Measurements from ENCODE around the gene CXXC1.
A peak's percentile ranks its signal among the peaks of the same experiment; 100 is the strongest.

The CXXC1 gene

DNA sequence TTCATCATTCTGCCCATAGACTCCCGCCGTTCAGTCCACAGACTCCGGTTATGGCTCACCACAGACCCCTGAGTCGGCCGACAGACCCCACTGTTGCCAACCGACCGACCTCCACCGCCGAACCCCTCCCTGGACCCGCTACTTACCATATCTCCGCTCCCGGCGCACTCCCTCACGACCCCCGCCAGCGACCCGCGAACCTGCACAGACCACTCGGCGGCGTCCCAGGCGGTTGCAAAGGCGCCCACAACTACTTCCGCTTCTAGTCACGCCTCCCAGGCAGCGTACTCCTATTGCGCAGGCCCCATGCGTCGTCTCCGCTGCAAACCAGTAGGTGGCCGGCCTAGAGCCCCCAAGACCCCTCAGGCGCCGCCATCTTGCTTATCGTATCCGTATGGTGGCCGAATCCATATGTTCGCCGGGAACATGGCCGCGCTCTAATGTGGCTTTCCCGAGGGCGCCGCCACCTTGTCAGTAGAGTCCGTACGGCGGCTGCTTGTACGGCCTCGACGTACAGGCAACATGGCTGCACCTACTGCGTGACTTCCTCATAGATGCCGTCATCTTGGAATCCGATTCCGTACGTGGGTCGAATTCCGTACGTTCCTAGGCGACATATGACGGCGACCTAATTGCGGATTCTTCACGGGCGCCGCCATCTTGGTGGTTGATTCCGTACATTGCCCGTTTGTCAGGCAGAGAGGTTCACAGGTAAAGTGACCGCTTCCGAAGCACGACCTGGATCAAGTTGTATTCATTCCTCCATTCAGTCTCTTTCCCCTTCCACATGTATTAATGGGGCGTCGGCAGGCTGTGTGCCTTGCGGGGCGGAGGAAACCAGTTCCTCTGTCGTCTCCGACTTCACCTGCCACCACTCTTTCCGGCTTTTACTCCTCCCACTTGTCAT, at the start of gene CXXC1:
CXXC1 (minus strand) TSS at position 252 of the 907 bp plus-strand sequence; CDS start at position 149, 103 bp downstream.
- H3K27me3 ChIP-seq: peaks cover 0 to 7% of the 10 kb centered on the region in 2 donors
- DNase-seq: peak; percentile 97 to 98
- H3K4me3 ChIP-seq: peak within 1 kb of the TSS; percentile 70 to 91
- intact Hi-C loops (cut with DNase I; ENCODE audit: low total_unique reads): loop anchor here (5.0 to 10.0 kb wide), 3 partner anchors 473 to 907 kb away; partner anchors contain the start of genes ACAA2, MEX3C and RPL17
- H3K9me3 ChIP-seq: no peaks in the 10 kb centered on the region
- peaks cover 4 to 34% (median 29%) of the 10 kb centered on the region in 3 donors for H3K36me3 ChIP-seq
- H3K27ac ChIP-seq: peak within 1 kb of the TSS; percentile 90 to 91
- H3K4me1 ChIP-seq: peaks cover 0 to 9% (median 7%) of the 10 kb centered on the region in 4 donors
- TF ChIP-seq, protein P1, sequence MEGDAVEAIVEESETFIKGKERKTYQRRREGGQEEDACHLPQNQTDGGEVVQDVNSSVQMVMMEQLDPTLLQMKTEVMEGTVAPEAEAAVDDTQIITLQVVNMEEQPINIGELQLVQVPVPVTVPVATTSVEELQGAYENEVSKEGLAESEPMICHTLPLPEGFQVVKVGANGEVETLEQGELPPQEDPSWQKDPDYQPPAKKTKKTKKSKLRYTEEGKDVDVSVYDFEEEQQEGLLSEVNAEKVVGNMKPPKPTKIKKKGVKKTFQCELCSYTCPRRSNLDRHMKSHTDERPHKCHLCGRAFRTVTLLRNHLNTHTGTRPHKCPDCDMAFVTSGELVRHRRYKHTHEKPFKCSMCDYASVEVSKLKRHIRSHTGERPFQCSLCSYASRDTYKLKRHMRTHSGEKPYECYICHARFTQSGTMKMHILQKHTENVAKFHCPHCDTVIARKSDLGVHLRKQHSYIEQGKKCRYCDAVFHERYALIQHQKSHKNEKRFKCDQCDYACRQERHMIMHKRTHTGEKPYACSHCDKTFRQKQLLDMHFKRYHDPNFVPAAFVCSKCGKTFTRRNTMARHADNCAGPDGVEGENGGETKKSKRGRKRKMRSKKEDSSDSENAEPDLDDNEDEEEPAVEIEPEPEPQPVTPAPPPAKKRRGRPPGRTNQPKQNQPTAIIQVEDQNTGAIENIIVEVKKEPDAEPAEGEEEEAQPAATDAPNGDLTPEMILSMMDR (IDR thresholded peaks at IDR 0.05): peak; percentile 44 to 63

DNA sequence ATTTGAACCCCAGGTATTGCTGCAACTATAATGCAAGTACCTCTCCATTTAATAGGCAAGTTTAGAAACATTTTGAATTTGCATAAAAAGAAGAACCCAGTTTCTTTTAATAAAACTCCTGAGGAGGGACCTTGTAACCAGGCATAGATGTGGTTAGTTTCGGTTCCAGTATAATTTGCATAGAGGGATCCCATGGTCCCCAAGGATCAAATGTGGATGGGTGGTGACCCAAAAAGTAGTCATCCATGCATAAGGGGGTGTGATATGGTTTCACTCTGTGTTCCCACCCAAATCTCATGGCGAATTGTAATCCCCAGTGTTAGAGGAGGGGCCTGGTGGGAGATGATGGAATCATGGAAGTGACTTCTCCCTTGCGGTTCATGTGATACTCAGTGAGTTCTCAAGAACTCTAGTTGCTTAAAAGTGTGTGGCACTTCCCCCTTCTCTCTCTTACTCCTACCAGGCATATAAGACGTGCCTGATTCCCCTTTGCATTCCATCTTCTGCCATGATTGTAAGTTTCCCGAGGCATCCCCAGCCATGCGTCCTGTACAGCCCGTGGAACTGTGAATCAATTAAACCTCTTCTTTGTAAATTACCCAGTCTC, 47.2 kb upstream of the CXXC1 start:
- H3K4me3 ChIP-seq: no peak overlapping the region
- DNase-seq: no peak
- H3K4me1 ChIP-seq: no peaks in the 10 kb centered on the region
- intact Hi-C loops (cut with DNase I; ENCODE audit: low total_unique reads): no loop called here
- no peaks in the 10 kb centered on the region for H3K36me3 ChIP-seq
- H3K27me3 ChIP-seq: no peaks in the 10 kb centered on the region
- TF ChIP-seq, protein P1 (IDR thresholded peaks at IDR 0.05): no peak
- H3K9me3 ChIP-seq: no peaks in the 10 kb centered on the region
- no peak overlapping the region for H3K27ac ChIP-seq

DNA sequence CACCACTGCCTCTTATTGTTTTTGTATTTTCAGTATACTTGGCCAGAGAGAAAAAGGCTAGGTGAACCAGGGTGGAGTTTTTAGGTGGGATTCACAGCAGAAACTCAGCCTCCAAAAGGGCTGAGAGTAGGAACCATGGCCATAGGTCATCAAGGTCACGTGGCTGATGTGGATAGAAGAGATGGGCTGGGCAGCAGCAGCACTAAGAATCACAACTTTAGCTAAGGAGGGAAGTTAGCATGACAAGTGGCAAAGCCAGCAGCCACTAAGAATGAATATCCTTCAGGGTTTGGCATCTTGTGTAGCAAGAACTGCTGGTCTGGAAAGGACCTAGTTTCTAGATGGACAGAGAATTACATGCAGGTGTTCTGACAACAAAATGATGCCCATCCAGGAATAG, 44.2 kb upstream of the CXXC1 start:
- no peak for DNase-seq
- no peak overlapping the region for H3K4me3 ChIP-seq
- H3K27me3 ChIP-seq: peaks cover 0 to 4% of the 10 kb centered on the region in 2 donors
- TF ChIP-seq, protein P1 (IDR thresholded peaks at IDR 0.05): no peak
- no peaks in the 10 kb centered on the region for H3K4me1 ChIP-seq
- H3K27ac ChIP-seq: no peak overlapping the region
- no peaks in the 10 kb centered on the region for H3K36me3 ChIP-seq
- intact Hi-C loops (cut with DNase I; ENCODE audit: low total_unique reads): no loop called here
- H3K9me3 ChIP-seq: no peaks in the 10 kb centered on the region

DNA sequence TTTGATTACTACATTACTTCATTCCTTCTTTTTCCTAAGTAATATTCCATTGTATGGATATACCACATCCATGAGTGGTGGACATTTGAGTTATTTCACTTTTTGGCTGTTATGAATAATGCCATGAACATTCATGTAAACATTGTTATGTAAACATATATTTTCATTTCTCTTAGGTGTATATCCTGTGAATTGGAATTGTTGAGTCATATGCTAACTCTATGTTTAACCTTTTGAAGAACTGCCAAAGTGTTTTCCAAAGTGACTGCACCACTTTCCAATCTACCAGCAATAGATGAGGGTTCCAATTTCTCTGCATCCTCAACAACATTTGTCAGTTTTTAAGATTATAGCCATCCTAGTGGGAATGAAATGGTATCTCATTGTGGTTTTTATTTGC, 42.7 kb upstream of the CXXC1 start:
- H3K4me3 ChIP-seq: no peak overlapping the region
- TF ChIP-seq, protein P1 (IDR thresholded peaks at IDR 0.05): no peak
- intact Hi-C loops (cut with DNase I; ENCODE audit: low total_unique reads): no loop called here
- no peaks in the 10 kb centered on the region for H3K9me3 ChIP-seq
- no peaks in the 10 kb centered on the region for H3K36me3 ChIP-seq
- no peak overlapping the region for H3K27ac ChIP-seq
- peaks cover 0 to 4% of the 10 kb centered on the region in 2 donors for H3K27me3 ChIP-seq
- no peak for DNase-seq
- no peaks in the 10 kb centered on the region for H3K4me1 ChIP-seq

DNA sequence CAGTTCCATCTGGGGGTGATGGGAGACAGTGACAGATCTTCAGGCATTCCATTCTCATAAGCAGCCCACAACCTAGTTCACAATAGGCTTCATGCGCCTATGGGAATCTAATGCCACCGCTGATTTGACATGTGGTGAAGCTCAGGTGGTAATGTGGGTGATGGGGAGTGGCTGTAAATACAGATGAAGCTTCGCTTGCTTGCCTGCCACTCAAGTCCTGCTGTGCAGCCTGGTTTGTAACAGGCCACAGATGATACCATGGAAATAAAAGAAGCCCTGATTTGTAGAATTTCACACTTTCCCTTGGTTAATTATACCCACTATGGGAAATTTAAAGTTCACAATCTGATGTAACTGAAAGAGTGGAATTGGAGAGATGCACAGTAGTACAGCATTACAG, 40.5 kb upstream of the CXXC1 start:
- Histone ChIP-seq H3K27me3 (peaks cover 0 to 4% of the 10 kb centered on the region in 2 donors), H3K36me3 (no peaks in the 10 kb centered on the region), H3K27ac (no peak overlapping the region), H3K9me3 (no peaks in the 10 kb centered on the region), H3K4me1 (no peaks in the 10 kb centered on the region), H3K4me3 (no peak overlapping the region)
- DNase-seq: no peak
- intact Hi-C loops (cut with DNase I; ENCODE audit: low total_unique reads): loop anchor here (10.0 kb wide), 1 partner anchor 57 kb away; no protein-coding TSS in a partner anchor
- TF ChIP-seq, protein P1 (IDR thresholded peaks at IDR 0.05): no peak

Measured in tibial artery (tissue), 4 donors.